Stimulated activated CD4-positive, alpha-beta T cell treated with anti-CD3 and anti-CD28 coated beads, Interleukin-2, amount 100 ng/mL, for 4 hours (primary cell): ENCODE measurements around the gene ENTPD7.
"Not testable (repeated sequence)": the region's sequence is repeated elsewhere in the genome, so short reads cannot be mapped to it uniquely, and the experiment has no call there.

Experiments used
- DNase-seq: peaks from one replicate; pipeline ENCODE4 v3.0.0-alpha.2; 2020; ENCODE audit warnings: low read depth

Gene ENTPD7

DNA sequence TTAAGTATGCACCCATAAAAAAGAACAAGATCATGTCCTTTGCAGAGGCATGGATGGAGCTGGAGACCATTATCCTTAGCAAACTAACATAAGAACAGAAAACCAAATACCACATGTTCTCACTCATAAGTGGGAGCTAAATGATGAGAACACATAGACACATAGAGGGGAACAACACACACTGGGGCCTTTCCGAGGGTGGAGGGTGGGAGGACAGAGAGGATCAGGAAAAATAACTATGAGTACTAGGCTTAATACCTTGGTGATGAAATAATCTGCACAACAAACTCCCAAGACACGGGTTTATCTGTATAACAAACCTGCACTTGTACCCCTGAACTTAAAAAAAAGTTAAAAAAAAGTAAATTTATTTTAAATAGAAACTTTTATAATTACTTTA lies 86.9 kb downstream of the ENTPD7 start:
- not testable (repeated sequence) for DNase-seq

DNA sequence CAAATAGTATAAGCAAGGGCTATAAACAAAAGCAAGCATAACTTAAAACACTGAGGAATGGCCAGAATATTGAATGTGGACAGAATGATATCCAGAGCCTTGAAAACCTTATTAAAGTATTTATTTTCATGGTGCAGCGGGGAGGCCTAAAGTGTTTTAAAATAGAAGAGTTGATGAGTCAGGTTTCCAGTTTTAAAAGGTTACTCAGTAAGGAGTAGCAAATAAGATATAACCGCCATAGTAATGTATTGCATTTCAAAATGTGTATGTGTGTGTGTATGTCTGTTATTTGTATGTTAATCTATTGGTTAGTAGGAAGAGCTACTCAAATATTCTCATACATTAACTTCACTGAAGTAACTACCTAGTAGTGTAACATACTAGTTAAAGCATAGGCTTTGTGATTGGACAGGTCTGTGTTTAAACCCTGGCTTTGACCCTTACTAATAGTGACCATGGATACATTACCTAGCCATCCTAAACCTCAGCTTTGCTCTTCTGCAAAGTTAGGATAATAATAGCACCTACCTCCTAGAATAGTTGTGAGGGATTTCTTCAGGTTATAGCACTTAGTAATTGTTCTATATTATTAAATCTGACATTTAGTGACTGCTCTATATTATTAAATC lies 89.6 kb downstream of the ENTPD7 start:
- DNase-seq, result no peak

DNA sequence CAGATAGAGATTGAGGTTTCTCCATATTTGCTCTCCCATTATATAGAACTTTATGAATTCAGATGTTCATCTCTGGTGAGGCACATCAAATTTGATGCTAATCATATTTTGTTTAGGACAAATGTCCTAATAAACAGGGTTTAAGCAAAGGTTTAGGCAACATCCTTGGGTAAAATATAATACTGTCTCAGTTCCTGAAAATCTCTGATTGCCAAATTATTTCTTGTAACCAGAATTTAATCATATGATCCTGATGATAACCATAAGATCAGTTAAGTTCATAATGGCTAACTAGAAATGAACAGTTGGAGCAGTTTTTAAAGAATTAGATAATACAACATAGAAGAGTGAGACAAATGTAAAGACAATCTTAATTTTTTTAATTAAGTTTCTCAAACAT lies 91.3 kb downstream of the ENTPD7 start:
- no peak for DNase-seq

DNA sequence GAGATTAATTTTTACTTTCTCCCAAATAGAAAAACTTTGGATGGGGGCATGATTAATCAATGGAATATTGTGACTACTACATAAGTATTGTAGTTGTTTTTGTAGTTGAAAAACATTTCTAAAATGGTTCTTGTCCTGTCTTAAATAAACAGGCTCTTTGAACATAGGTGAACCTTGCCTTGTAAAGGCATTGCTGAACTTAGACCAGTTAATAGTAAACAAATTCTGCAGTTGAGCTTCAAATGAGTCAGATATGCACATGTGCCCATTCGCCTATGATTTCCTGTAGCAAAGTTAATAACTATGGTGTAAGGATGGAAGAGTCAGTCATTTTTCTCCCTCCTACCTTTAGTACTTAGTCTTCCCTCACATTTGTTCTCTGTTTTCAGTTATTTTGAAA lies 95.4 kb downstream of the ENTPD7 start:
- DNase-seq, result no peak
